Colonic mucosa (tissue), 4 donors: ENCODE measurements around the gene RBM39. TPM values are rescaled to one million over a fixed set of nuclear protein-coding genes. Genes with fewer than 3 reads are reported as not detected.
A peak's percentile ranks its signal among the peaks of the same experiment; 100 is the strongest.

ENCODE experiments used
- DNase-seq: peaks from one replicate; pipeline ENCODE4 v3.0.0-alpha.2; 2020
- H3K27ac ChIP-seq: fragments of 200-600 bp; one replicate; pipeline ENCODE4 v1.8.0; 2021
- H3K27me3 ChIP-seq: fragments of 200-600 bp; one replicate; pipeline ENCODE4 v1.8.0; 2021
- H3K36me3 ChIP-seq: fragments of 200-600 bp; one replicate; pipeline ENCODE4 v1.8.0; 2021
- H3K4me1 ChIP-seq: fragments of 200-600 bp; one replicate; pipeline ENCODE4 v1.8.0; 2021; ENCODE audit warnings: mild to moderate bottlenecking
- H3K4me3 ChIP-seq: fragments of 200-600 bp; one replicate; pipeline ENCODE4 v1.8.0; 2021
- H3K9ac ChIP-seq, 2 donors: one replicate each; pipeline ENCODE4 v1.7.0; 2013; ENCODE audit warnings: control low read depth in 2 of 2, low read depth in 2 of 2, low read length in 2 of 2
- H3K9me3 ChIP-seq: fragments of 200-600 bp; one replicate; pipeline ENCODE4 v1.8.0; 2021
- intact Hi-C: fragments of 100-400 bp; cut with DNase I; formaldehyde crosslinking; loops from one replicate; pipeline ENCODE4 v1.14.1; 2022
- total RNA-seq, 2 donors: library from RNA; stranded (reverse); fragmentation: NEBNext Ultra II Directional in 1 of 2; extraction: Animal tissue kit (Norgen Biotek cat#: 25700) in 1 of 2; gene quantifications; one replicate each; pipeline ENCODE4 v1.2.1, GENCODE V29; 2021
- TF ChIP-seq, protein P1 (sequence below): fragments of 200-600 bp; IDR thresholded peaks from one replicate; pipeline ENCODE4 v1.8.0; 2022; ENCODE audit warnings: antibody characterized with exemption, mild to moderate bottlenecking
- donor health status: healthy.
- donor health status: DM: no; HTN: no; CAD: no.
- donor health status: DM: no; HTN: no; CAD: no.

The RBM39 gene
- total RNA-seq, 2 donors from 2014 or later = 228 to 248 TPM

DNA sequence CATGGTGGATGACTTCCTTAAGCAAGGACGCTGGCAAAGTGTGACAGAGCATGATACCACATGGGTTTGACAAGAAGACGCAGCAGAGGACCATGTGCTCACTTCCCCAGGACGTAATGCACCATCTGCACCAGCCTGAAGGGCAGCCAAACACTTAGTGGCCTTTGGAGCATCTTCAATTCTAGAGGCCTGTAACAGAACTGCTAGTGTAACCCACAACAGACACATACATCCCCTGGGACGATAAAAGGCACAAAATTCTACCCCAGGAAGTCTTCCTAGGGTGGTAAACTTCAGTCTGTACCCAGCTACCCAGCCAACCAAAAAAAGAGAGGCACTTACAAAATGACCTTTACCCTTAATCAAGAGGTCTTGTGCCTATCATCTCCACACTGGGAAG lies 68.2 kb downstream of the RBM39 start:
- Histone ChIP-seq H3K27me3 (no peaks in the 10 kb centered on the region), H3K9ac (no peak overlapping the region), H3K4me3 (no peak overlapping the region), H3K9me3 (no peaks in the 10 kb centered on the region), H3K27ac (no peak overlapping the region), H3K36me3 (peaks cover 9% of the 10 kb centered on the region), H3K4me1 (no peaks in the 10 kb centered on the region)
- intact Hi-C loops = no loop called here
- TF ChIP-seq, protein P1, sequence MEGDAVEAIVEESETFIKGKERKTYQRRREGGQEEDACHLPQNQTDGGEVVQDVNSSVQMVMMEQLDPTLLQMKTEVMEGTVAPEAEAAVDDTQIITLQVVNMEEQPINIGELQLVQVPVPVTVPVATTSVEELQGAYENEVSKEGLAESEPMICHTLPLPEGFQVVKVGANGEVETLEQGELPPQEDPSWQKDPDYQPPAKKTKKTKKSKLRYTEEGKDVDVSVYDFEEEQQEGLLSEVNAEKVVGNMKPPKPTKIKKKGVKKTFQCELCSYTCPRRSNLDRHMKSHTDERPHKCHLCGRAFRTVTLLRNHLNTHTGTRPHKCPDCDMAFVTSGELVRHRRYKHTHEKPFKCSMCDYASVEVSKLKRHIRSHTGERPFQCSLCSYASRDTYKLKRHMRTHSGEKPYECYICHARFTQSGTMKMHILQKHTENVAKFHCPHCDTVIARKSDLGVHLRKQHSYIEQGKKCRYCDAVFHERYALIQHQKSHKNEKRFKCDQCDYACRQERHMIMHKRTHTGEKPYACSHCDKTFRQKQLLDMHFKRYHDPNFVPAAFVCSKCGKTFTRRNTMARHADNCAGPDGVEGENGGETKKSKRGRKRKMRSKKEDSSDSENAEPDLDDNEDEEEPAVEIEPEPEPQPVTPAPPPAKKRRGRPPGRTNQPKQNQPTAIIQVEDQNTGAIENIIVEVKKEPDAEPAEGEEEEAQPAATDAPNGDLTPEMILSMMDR = no peak
- no peak for DNase-seq

DNA sequence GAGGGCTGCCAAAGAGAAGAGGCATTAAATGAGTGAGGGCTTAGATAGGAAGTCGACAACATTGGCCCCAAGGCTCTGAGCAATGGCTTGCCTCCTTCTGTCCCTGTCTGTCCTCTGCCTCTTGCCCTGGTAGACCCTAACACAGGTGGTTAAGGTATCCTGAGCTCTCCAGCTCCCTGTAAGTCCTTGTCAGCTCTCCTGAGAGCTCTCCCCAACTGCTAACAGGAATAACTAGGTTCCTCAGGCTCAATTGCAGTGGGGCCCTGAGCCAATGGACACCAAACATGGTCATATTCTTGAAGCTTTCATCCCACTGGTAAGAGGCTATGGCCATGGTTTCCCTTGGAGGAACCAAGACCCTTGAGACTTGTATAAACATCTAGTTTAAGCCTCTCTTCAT lies 72.4 kb downstream of the RBM39 start:
- Histone ChIP-seq H3K27me3 (no peaks in the 10 kb centered on the region), H3K9me3 (no peaks in the 10 kb centered on the region), H3K36me3 (peaks cover 9% of the 10 kb centered on the region), H3K9ac (no peak overlapping the region), H3K4me1 (no peaks in the 10 kb centered on the region), H3K4me3 (no peak overlapping the region), H3K27ac (no peak overlapping the region)
- TF ChIP-seq, protein P1 = no peak
- intact Hi-C loops = no loop called here
- DNase-seq = no peak

DNA sequence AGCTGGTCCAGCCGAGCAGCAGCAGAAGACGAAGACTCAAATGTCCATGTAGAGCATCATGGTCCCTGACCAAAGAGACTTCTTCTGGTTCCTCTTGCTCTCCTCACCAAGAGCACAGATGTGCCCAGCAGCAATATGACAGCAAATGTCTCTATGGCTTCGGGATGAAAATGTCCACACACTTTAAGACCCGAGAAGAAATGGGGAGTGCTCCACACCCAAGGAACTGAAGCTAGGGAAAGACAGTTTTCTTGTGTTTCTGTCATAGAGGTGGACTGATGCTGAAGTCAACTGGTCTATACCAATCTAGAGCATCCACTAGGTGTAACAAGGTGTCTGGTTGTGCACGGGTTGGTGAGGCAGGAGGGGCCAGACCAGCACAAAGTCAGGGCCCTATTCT lies 72.8 kb downstream of the RBM39 start:
- intact Hi-C loops = no loop called here
- no peak overlapping the region for H3K9ac ChIP-seq
- peaks cover 9% of the 10 kb centered on the region for H3K36me3 ChIP-seq

DNA sequence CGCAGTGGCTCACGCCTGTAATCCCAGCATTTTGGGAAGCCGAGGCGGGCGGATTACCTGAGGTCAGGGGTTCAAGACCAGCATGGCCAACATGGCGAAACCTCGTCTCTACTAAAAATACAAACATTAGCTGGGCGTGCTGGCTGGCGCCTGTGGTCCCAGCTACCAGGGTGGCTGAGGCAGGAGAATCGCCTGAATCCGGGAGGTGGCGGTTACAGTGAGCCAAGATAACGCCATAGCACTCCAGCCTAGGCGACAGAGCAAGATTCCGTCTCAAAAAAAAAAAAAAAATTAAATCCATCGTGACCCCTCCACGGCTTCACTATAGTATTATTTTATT lies 76.1 kb downstream of the RBM39 start:
- Histone ChIP-seq H3K9ac (no peak overlapping the region), H3K27ac (no peak overlapping the region), H3K27me3 (no peaks in the 10 kb centered on the region), H3K36me3 (peaks cover 9% of the 10 kb centered on the region), H3K4me3 (no peak overlapping the region), H3K4me1 (peaks cover 11% of the 10 kb centered on the region), H3K9me3 (no peaks in the 10 kb centered on the region)
- DNase-seq = no peak
- TF ChIP-seq, protein P1 = no peak
- intact Hi-C loops = no loop called here

More for the DNA sequence above, 72.8 kb downstream of the RBM39 start:
- TF ChIP-seq, protein P1 = no peak
- Histone ChIP-seq H3K27me3 (no peaks in the 10 kb centered on the region), H3K4me1 (no peaks in the 10 kb centered on the region), H3K4me3 (no peak overlapping the region), H3K9me3 (no peaks in the 10 kb centered on the region), H3K27ac (no peak overlapping the region)
- DNase-seq = no peak

DNA sequence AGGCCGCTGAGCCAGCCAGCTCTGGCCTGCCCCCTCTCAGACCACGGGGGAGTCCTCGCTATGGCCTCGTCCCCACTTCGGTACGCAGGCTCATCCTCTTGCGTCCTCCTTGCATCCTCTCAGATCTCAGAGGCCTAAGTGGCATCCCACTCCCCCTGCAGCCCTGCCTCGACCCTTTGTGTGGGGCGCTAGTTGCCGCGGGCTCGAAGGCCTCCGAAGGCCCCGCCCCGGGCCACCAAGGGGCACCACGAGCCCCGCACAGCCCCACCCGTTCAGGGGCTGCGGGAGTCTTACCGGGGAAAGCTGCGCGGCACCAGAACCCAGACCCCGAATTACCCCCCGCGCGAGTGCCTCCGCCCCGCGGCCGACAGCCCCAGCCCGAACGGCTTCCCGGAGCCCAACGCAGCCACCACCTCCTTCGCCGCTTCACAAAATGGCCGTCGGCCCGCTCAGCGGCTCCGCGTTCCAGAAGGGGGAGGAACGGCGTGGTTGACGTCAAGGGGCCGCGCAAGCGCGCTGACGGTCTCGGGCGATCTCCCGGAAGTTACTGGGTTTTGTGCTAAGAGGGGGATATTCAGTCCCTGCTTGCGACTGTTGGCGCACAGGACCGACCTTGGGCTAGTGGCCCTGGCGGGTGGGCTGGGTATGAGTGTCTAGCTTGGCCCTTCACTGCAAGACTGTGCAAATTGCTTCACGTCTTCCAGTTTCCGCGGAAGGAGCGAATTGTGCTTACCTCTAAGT lies 77.4 kb downstream of the RBM39 start, which contains the start of the genes CPNE1 and RBM12:
Gene CPNE1 (minus strand): TSS at position 435 of the 741 bp plus-strand sequence. CDS start 31,977 bp downstream, outside the sequence.
Gene RBM12 (minus strand): TSS at position 435 of the 741 bp plus-strand sequence. CDS start 9,578 bp downstream, outside the sequence.
- TF ChIP-seq, protein P1 = no peak
- Histone ChIP-seq H3K4me1 (peaks cover 11% of the 10 kb centered on the region), H3K27me3 (no peaks in the 10 kb centered on the region), H3K27ac (peak within 1 kb of the TSS; percentile 89), H3K4me3 (peak within 1 kb of the TSS; percentile 54), H3K9ac (peak within 1 kb of the TSS; percentile 100), H3K36me3 (peaks cover 6% of the 10 kb centered on the region), H3K9me3 (no peaks in the 10 kb centered on the region)
- intact Hi-C loops = loop anchor here (5.0 kb wide), 1 partner anchor 47 kb away; the partner anchor contains the start of gene SPAG4
- peak; percentile 92 for DNase-seq
